Activated CD8-positive, alpha-beta memory T cell treated with anti-CD3 and anti-CD28 coated beads, Interleukin-2, amount 10 ng/mL, durations not matched to agents 7 days and 5 days (primary cell): ENCODE results near the gene PPP2R5C. TPM values are rescaled to one million over a fixed set of nuclear protein-coding genes. Genes with fewer than 3 reads are reported as not detected.
"Not testable (repeated sequence)": the region's sequence is repeated elsewhere in the genome, so short reads cannot be mapped to it uniquely, and the experiment has no call there.

Source experiments
- ATAC-seq: fragments of 150-1000 bp; cut with Tn5 transposase; one replicate; pipeline ENCODE4 v1.10.0; 2021; ENCODE audit warnings: moderate library complexity
- CTCF ChIA-PET: fragments of 350-600 bp; sonication (Branson Sonifier 250); formaldehyde crosslinking; loops from one replicate; lab custom pipeline; 2021; ENCODE audit warnings: antibody characterized with exemption; lab: Charles Lee
- DNase-seq: peaks from one replicate; pipeline ENCODE4 v3.0.0-alpha.2; 2020
- H3K27ac Mint-ChIP-seq: one replicate; pipeline ENCODE4 v1.8.0; 2021; ENCODE audit warnings: mild to moderate bottlenecking, mixed read lengths
- H3K27me3 Mint-ChIP-seq: one replicate; pipeline ENCODE4 v1.8.0; 2021; ENCODE audit warnings: mixed read lengths
- H3K36me3 Mint-ChIP-seq: one replicate; pipeline ENCODE4 v1.8.0; 2021; ENCODE audit warnings: mild to moderate bottlenecking, mixed read lengths
- H3K4me1 Mint-ChIP-seq: one replicate; pipeline ENCODE4 v1.8.0; 2021; ENCODE audit warnings: mixed read lengths
- H3K4me3 Mint-ChIP-seq: one replicate; pipeline ENCODE4 v1.8.0; 2021; ENCODE audit warnings: mild to moderate bottlenecking, moderate library complexity, mixed read lengths
- H3K9me3 Mint-ChIP-seq: one replicate; pipeline ENCODE4 v1.8.0; 2022; ENCODE audit warnings: low read depth, mixed read lengths
- total RNA-seq, 2 experiments: library from RNA; stranded (reverse); gene quantifications; one replicate each; pipeline ENCODE4 v1.2.3, GENCODE V29; 2021

PPP2R5C gene
- total RNA-seq, 2 experiments from 2014 or later, result 213 to 234 TPM

- H3K9me3 Mint-ChIP-seq, result no peaks in the 10 kb centered on the region
- H3K27ac Mint-ChIP-seq, result no peak overlapping the region
- CTCF ChIA-PET, result interaction anchor here (1.1 to 2.0 kb wide), 2 partner anchors 9 to 13 kb away, joined by 3 to 7 read pairs; no protein-coding TSS in a partner anchor
- H3K4me3 Mint-ChIP-seq, result no peak overlapping the region
- peaks cover 2% of the 10 kb centered on the region for H3K4me1 Mint-ChIP-seq
- no peak for DNase-seq
- no peak for ATAC-seq
- peaks cover 3% of the 10 kb centered on the region for H3K36me3 Mint-ChIP-seq
- H3K27me3 Mint-ChIP-seq, result peaks cover 6% of the 10 kb centered on the region
These were observed 21.9 kb downstream of the PPP2R5C start for GRCh38 chr14:101783260-101784016.

GRCh38 chr14:101784631-101785030 lies 23.1 kb downstream of the PPP2R5C start:
- no peak for DNase-seq
- H3K36me3 Mint-ChIP-seq, result peaks cover 3% of the 10 kb centered on the region
- H3K27ac Mint-ChIP-seq, result no peak overlapping the region
- ATAC-seq, result no peak
- H3K9me3 Mint-ChIP-seq, result no peaks in the 10 kb centered on the region
- H3K4me1 Mint-ChIP-seq, result peaks cover 2% of the 10 kb centered on the region
- H3K27me3 Mint-ChIP-seq, result peaks cover 6% of the 10 kb centered on the region
- CTCF ChIA-PET, result interaction anchor here (2.0 kb wide), 1 partner anchor 14 kb away, joined by 7 read pairs; no protein-coding TSS in a partner anchor
- H3K4me3 Mint-ChIP-seq, result no peak overlapping the region

- Mint-ChIP-seq H3K27me3 (no peaks in the 10 kb centered on the region), H3K9me3 (no peaks in the 10 kb centered on the region), H3K27ac (no peak overlapping the region), H3K4me1 (peaks cover 19% of the 10 kb centered on the region), H3K4me3 (no peak overlapping the region), H3K36me3 (peaks cover 6% of the 10 kb centered on the region)
- ATAC-seq, result no peak
- no peak for DNase-seq
- CTCF ChIA-PET, result interaction anchor here (0.6 to 2.1 kb wide), 5 partner anchors 14 to 81 kb away, joined by 3 to 6 read pairs (median 3); no protein-coding TSS in a partner anchor
These were observed 26.6 kb downstream of the PPP2R5C start for GRCh38 chr14:101788016-101788635.

GRCh38 chr14:101789222-101789621 lies 27.7 kb downstream of the PPP2R5C start:
- no peak overlapping the region for H3K27ac Mint-ChIP-seq
- H3K9me3 Mint-ChIP-seq, result peaks cover 6% of the 10 kb centered on the region
- CTCF ChIA-PET, result interaction anchor here (1.0 to 1.5 kb wide), 3 partner anchors 11 to 20 kb away, joined by 3 read pairs; no protein-coding TSS in a partner anchor
- H3K36me3 Mint-ChIP-seq, result peaks cover 13% of the 10 kb centered on the region
- DNase-seq (no peak), ATAC-seq (no peak)
- H3K4me3 Mint-ChIP-seq, result no peak overlapping the region
- peaks cover 20% of the 10 kb centered on the region for H3K4me1 Mint-ChIP-seq
- no peaks in the 10 kb centered on the region for H3K27me3 Mint-ChIP-seq

- DNase-seq (no peak), ATAC-seq (no peak)
- Mint-ChIP-seq H3K27ac (no peak overlapping the region), H3K36me3 (peaks cover 11% of the 10 kb centered on the region), H3K4me1 (peaks cover 20% of the 10 kb centered on the region), H3K9me3 (peaks cover 6% of the 10 kb centered on the region), H3K4me3 (no peak overlapping the region), H3K27me3 (no peaks in the 10 kb centered on the region)
- CTCF ChIA-PET, result interaction anchor here (1.4 to 3.5 kb wide), 3 partner anchors 19 to 171 kb away, joined by 3 to 25 read pairs (median 21); no protein-coding TSS in a partner anchor
These were observed 28.7 kb downstream of the PPP2R5C start for GRCh38 chr14:101790232-101790631.

- peak overlapping the region; percentile 60 for H3K27ac Mint-ChIP-seq
- peaks cover 11% of the 10 kb centered on the region for H3K36me3 Mint-ChIP-seq
- CTCF ChIA-PET, result interaction anchor here (0.6 to 3.5 kb wide), 11 partner anchors 8 to 85 kb away, joined by 3 to 25 read pairs (median 4); no protein-coding TSS in a partner anchor
- no peak for DNase-seq
- H3K4me3 Mint-ChIP-seq, result peak overlapping the region; percentile 45
- peak; percentile 94 for ATAC-seq
- H3K4me1 Mint-ChIP-seq, result peaks cover 20% of the 10 kb centered on the region
- H3K27me3 Mint-ChIP-seq, result no peaks in the 10 kb centered on the region
- peaks cover 6% of the 10 kb centered on the region for H3K9me3 Mint-ChIP-seq
These were observed 30.5 kb downstream of the PPP2R5C start for GRCh38 chr14:101791919-101792572.

- no peak for ATAC-seq
- peaks cover 16% of the 10 kb centered on the region for H3K4me1 Mint-ChIP-seq
- no peaks in the 10 kb centered on the region for H3K27me3 Mint-ChIP-seq
- DNase-seq, result no peak
- no peak overlapping the region for H3K4me3 Mint-ChIP-seq
- H3K36me3 Mint-ChIP-seq, result peaks cover 11% of the 10 kb centered on the region
- CTCF ChIA-PET, result interaction anchor here (0.8 kb wide), 1 partner anchor 17 kb away, joined by 3 read pairs; no protein-coding TSS in a partner anchor
- H3K27ac Mint-ChIP-seq, result no peak overlapping the region
- H3K9me3 Mint-ChIP-seq, result peaks cover 6% of the 10 kb centered on the region
These were observed 34.5 kb downstream of the PPP2R5C start for GRCh38 chr14:101796016-101796415.

- Mint-ChIP-seq H3K27me3 (no peaks in the 10 kb centered on the region), H3K36me3 (peaks cover 11% of the 10 kb centered on the region), H3K9me3 (peaks cover 6% of the 10 kb centered on the region), H3K27ac (no peak overlapping the region), H3K4me1 (peaks cover 14% of the 10 kb centered on the region), H3K4me3 (no peak overlapping the region)
- CTCF ChIA-PET, result interaction anchor here (0.8 kb wide), 1 partner anchor 18 kb away, joined by 3 read pairs; no protein-coding TSS in a partner anchor
- DNase-seq (no peak), ATAC-seq (no peak)
These were observed 35.0 kb downstream of the PPP2R5C start for GRCh38 chr14:101796479-101796878.

- CTCF ChIA-PET, result interaction anchor here (1.0 kb wide), 1 partner anchor 11 kb away, joined by 5 read pairs; no protein-coding TSS in a partner anchor
- Mint-ChIP-seq H3K9me3 (peaks cover 6% of the 10 kb centered on the region), H3K4me1 (peaks cover 3% of the 10 kb centered on the region), H3K27me3 (no peaks in the 10 kb centered on the region), H3K4me3 (no peak overlapping the region), H3K36me3 (peaks cover 8% of the 10 kb centered on the region), H3K27ac (no peak overlapping the region)
- ATAC-seq (no peak), DNase-seq (no peak)
These were observed 36.3 kb downstream of the PPP2R5C start for GRCh38 chr14:101797856-101798255.

GRCh38 chr14:101804373-101804772 lies 42.9 kb downstream of the PPP2R5C start:
- H3K4me3 Mint-ChIP-seq, ATAC-seq, H3K4me1 Mint-ChIP-seq, DNase-seq, H3K9me3 Mint-ChIP-seq, H3K27me3 Mint-ChIP-seq, H3K36me3 Mint-ChIP-seq, H3K27ac Mint-ChIP-seq: not testable (repeated sequence)
- CTCF ChIA-PET, result interaction anchor here (0.6 to 1.7 kb wide), 3 partner anchors 10 to 34 kb away, joined by 3 to 5 read pairs (median 3); no protein-coding TSS in a partner anchor

GRCh38 chr14:101806252-101806651 lies 44.7 kb downstream of the PPP2R5C start:
- not testable (repeated sequence) for H3K27ac Mint-ChIP-seq, ATAC-seq, H3K4me3 Mint-ChIP-seq, DNase-seq, H3K36me3 Mint-ChIP-seq, H3K4me1 Mint-ChIP-seq, H3K9me3 Mint-ChIP-seq, H3K27me3 Mint-ChIP-seq
- CTCF ChIA-PET, result interaction anchor here (9.6 kb wide), 1 partner anchor 19 kb away, joined by 76 read pairs; no protein-coding TSS in a partner anchor

GRCh38 chr14:101808020-101808641 lies 46.6 kb downstream of the PPP2R5C start:
- ATAC-seq (no peak), DNase-seq (no peak)
- peaks cover 16% of the 10 kb centered on the region for H3K36me3 Mint-ChIP-seq
- H3K27ac Mint-ChIP-seq, result no peak overlapping the region
- H3K4me3 Mint-ChIP-seq, result no peak overlapping the region
- H3K4me1 Mint-ChIP-seq, result peaks cover 23% of the 10 kb centered on the region
- CTCF ChIA-PET, result interaction anchor here (0.9 to 9.6 kb wide), 8 partner anchors 10 to 101 kb away, joined by 3 to 76 read pairs (median 5); no protein-coding TSS in a partner anchor
- H3K9me3 Mint-ChIP-seq, result no peaks in the 10 kb centered on the region
- no peaks in the 10 kb centered on the region for H3K27me3 Mint-ChIP-seq
